ENCODE measurements around the gene ACACA.
"Not testable (repeated sequence)": the region's sequence is repeated elsewhere in the genome, so short reads cannot be mapped to it uniquely, and the experiment has no call there.

Gene ACACA

DNA sequence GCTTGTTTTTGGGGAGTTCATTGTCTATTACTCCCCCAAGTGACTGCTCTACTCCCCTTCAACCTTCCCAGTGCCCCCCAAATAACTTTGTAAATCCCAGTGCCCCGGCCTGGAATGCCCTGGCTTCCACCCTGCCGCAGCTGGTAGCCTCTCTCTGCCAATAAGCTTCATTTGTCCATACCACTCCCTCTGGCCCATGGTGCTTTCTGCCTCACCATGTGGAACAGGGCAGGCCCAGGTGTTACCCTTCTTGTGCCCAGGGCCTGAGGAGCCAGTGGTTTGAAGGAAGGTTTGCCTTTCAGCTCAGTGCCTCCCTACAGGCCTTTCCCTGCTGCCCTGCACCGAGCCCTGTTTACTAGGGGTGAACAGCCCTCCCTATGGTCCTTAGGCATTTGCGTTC, 323.7 kb downstream of the ACACA start:
- no peaks in the 10 kb centered on the region for H3K27me3 ChIP-seq (ENCODE audit: insufficient read depth, poor library complexity, severe bottlenecking)
- H3K4me1 ChIP-seq (ENCODE audit: insufficient read depth, poor library complexity, severe bottlenecking) = no peaks in the 10 kb centered on the region
- H3K4me3 ChIP-seq (ENCODE audit: severe bottlenecking) = no peak overlapping the region
- no peaks in the 10 kb centered on the region for H3K9me3 ChIP-seq (ENCODE audit: severe bottlenecking)
- DNase-seq (ENCODE audit: low spot score) (no peak), ATAC-seq (ENCODE audit: low read depth) (peak; percentile 13; the same call in 1 of the 3 replicates)
- TF ChIP-seq, protein P1, sequence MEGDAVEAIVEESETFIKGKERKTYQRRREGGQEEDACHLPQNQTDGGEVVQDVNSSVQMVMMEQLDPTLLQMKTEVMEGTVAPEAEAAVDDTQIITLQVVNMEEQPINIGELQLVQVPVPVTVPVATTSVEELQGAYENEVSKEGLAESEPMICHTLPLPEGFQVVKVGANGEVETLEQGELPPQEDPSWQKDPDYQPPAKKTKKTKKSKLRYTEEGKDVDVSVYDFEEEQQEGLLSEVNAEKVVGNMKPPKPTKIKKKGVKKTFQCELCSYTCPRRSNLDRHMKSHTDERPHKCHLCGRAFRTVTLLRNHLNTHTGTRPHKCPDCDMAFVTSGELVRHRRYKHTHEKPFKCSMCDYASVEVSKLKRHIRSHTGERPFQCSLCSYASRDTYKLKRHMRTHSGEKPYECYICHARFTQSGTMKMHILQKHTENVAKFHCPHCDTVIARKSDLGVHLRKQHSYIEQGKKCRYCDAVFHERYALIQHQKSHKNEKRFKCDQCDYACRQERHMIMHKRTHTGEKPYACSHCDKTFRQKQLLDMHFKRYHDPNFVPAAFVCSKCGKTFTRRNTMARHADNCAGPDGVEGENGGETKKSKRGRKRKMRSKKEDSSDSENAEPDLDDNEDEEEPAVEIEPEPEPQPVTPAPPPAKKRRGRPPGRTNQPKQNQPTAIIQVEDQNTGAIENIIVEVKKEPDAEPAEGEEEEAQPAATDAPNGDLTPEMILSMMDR (IDR thresholded peaks at IDR 0.05; ENCODE audit: poor library complexity, severe bottlenecking) = no peak
- H3K27ac ChIP-seq (ENCODE audit: poor library complexity, severe bottlenecking) = no peak overlapping the region
- H3K36me3 ChIP-seq (ENCODE audit: low read depth) = peaks cover 16% of the 10 kb centered on the region

DNA sequence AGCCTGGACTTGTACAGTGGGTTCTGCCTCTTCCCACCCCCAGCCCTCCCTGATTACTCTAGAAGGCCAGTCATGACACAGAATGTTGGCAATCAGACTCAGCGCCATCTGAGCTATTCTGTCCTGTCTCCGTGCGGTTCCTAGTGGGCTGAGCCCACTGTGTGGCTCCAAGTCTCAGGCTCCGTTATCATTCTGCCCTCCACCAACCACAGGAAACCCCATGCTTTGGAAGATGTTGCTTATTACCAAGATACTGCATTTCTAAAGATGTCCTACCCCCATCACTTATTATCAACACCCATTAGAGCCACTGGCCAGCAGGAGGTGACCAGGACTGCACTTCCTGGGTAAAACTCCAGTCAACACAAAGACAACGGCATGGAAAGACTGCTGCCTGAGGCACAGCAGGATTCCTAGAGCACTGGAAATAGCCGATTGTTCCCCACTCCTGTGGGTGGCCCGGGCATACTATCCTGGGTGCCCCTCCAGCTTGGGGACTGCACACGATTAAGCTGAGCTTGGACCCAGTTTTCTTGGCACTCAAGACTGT, 324.2 kb downstream of the ACACA start:
- H3K4me3 ChIP-seq (ENCODE audit: severe bottlenecking) = no peak overlapping the region
- H3K4me1 ChIP-seq (ENCODE audit: insufficient read depth, poor library complexity, severe bottlenecking) = no peaks in the 10 kb centered on the region
- no peaks in the 10 kb centered on the region for H3K27me3 ChIP-seq (ENCODE audit: insufficient read depth, poor library complexity, severe bottlenecking)
- ATAC-seq (ENCODE audit: low read depth) (peak; percentile 11; the same call in 2 of the 3 replicates), DNase-seq (ENCODE audit: low spot score) (no peak)
- H3K27ac ChIP-seq (ENCODE audit: poor library complexity, severe bottlenecking) = no peak overlapping the region
- TF ChIP-seq, protein P1 (IDR thresholded peaks at IDR 0.05; ENCODE audit: poor library complexity, severe bottlenecking) = no peak
- no peaks in the 10 kb centered on the region for H3K9me3 ChIP-seq (ENCODE audit: severe bottlenecking)
- peaks cover 10% of the 10 kb centered on the region for H3K36me3 ChIP-seq (ENCODE audit: low read depth)

DNA sequence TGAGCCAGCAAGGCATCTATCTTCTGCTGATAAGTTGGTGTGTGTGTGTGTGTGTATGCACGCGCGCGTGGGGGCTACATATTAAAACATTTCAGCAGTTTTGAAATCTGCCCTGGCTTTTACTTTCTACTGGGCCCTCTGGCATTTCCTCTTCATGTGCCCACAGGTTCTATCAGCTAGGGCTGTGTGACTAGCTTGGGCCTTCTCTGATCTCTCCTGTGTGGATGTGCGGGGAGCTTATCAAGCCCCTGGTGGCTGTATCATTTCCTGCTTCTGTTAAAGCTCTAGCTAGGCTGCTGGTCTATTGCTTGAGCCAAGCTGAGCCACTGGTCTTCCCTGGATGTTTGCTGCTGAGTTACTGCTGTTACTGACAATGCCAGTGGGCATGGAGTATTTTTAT, 325.3 kb downstream of the ACACA start:
- Histone ChIP-seq H3K9me3 (ENCODE audit: severe bottlenecking) (no peaks in the 10 kb centered on the region), H3K4me1 (ENCODE audit: insufficient read depth, poor library complexity, severe bottlenecking) (no peaks in the 10 kb centered on the region), H3K27me3 (ENCODE audit: insufficient read depth, poor library complexity, severe bottlenecking) (no peaks in the 10 kb centered on the region), H3K36me3 (ENCODE audit: low read depth) (no peaks in the 10 kb centered on the region; the same call in 1 of the 2 replicates), H3K27ac (ENCODE audit: poor library complexity, severe bottlenecking) (no peak overlapping the region), H3K4me3 (ENCODE audit: severe bottlenecking) (no peak overlapping the region)
- ATAC-seq (ENCODE audit: low read depth) = peak; percentile 24; the same call in 2 of the 3 replicates
- TF ChIP-seq, protein P1 (IDR thresholded peaks at IDR 0.05; ENCODE audit: poor library complexity, severe bottlenecking) = no peak
- DNase-seq (ENCODE audit: low spot score) = no peak

DNA sequence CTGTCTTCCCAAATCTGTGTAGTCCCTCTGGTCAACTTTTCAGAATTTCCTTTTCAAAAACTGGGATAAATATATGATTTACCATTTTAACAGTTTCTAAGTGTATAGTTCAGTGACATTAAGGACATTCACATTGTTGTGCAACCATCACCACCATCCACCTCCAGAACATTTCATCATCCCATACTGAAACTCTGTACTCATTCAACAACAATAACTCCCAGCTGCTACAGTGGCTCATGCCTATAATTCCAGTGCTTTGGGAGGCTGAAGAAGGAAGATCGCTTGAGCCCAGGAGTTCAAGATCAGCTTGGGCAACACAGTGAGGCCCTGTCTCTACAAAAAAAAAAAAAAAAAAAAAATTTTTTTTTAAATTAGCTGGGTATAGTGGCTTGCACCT, 326.9 kb downstream of the ACACA start:
- no peaks in the 10 kb centered on the region for H3K4me1 ChIP-seq (ENCODE audit: insufficient read depth, poor library complexity, severe bottlenecking)
- no peak overlapping the region for H3K27ac ChIP-seq (ENCODE audit: poor library complexity, severe bottlenecking)
- no peaks in the 10 kb centered on the region for H3K27me3 ChIP-seq (ENCODE audit: insufficient read depth, poor library complexity, severe bottlenecking)
- H3K9me3 ChIP-seq (ENCODE audit: severe bottlenecking) = no peaks in the 10 kb centered on the region
- DNase-seq (ENCODE audit: low spot score) (no peak), ATAC-seq (ENCODE audit: low read depth) (no peak)
- TF ChIP-seq, protein P1 (IDR thresholded peaks at IDR 0.05; ENCODE audit: poor library complexity, severe bottlenecking) = no peak
- no peaks in the 10 kb centered on the region for H3K36me3 ChIP-seq (ENCODE audit: low read depth)
- H3K4me3 ChIP-seq (ENCODE audit: severe bottlenecking) = no peak overlapping the region

DNA sequence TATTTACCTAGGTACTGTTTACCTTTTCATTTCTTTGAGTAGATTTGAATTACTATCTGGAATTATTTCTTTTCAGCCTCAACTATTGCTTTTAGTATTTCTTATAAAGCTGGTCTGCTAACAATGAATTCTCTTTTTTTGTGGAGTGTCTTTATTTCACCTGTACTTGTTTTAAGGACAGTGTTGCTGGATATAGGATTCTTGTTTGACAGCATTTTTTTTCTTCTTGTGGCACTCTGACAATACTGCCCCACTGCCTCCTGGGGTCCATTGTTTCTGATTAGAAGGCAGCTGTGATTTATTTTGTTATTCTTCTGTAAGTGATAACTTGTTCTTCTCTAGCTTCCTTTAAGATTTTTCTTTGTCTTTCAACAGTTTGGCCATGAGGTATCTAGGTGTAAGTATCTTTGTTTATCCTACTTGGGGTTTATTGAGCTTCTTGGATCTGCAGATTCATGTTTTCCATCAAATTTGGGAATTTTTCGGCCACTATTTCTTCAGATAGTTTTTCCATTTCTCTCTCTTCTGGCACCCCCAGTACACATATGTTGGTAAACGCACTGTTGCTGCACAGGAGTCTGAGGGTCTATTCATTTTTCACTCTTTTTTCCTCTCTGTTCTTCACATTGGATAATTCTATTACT, 327.4 kb downstream of the ACACA start:
- TF ChIP-seq, protein P1 (IDR thresholded peaks at IDR 0.05; ENCODE audit: poor library complexity, severe bottlenecking) = no peak
- no peaks in the 10 kb centered on the region for H3K36me3 ChIP-seq (ENCODE audit: low read depth)
- H3K4me3 ChIP-seq (ENCODE audit: severe bottlenecking) = no peak overlapping the region
- no peak overlapping the region for H3K27ac ChIP-seq (ENCODE audit: poor library complexity, severe bottlenecking)
- no peaks in the 10 kb centered on the region for H3K4me1 ChIP-seq (ENCODE audit: insufficient read depth, poor library complexity, severe bottlenecking)
- ATAC-seq (ENCODE audit: low read depth) (no peak), DNase-seq (ENCODE audit: low spot score) (no peak)
- H3K27me3 ChIP-seq (ENCODE audit: insufficient read depth, poor library complexity, severe bottlenecking) = no peaks in the 10 kb centered on the region
- H3K9me3 ChIP-seq (ENCODE audit: severe bottlenecking) = no peaks in the 10 kb centered on the region

DNA sequence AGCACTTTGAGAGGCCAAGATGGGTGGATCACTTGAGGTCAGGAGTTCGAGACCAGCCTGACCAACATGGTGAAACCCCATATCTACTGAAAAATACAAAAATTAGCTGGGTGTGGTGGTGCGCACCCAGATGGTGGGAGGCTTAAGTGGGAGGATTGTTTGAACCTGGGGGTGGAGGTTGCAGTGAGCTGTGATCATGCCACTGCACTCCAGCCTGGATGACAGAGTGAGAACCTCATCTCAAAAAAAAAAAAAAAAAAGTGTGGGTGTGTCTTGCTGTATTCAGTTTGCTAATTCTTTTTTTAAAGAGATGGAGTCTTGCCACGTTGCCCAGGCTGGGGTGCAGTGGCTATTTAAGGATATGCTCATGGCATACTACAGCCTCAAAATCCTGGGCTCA, 333.2 kb downstream of the ACACA start:
- not testable (repeated sequence) for H3K4me3 ChIP-seq (ENCODE audit: severe bottlenecking); H3K27me3 ChIP-seq (ENCODE audit: insufficient read depth, poor library complexity, severe bottlenecking); ATAC-seq (ENCODE audit: low read depth); H3K27ac ChIP-seq (ENCODE audit: poor library complexity, severe bottlenecking); H3K9me3 ChIP-seq (ENCODE audit: severe bottlenecking); H3K4me1 ChIP-seq (ENCODE audit: insufficient read depth, poor library complexity, severe bottlenecking); DNase-seq (ENCODE audit: low spot score); H3K36me3 ChIP-seq (ENCODE audit: low read depth)
